Non-pigmented ciliary epithelial cell (primary cell): ENCODE results near the gene ILF3.

Experiments used
- DNase-seq: peaks from one replicate; pipeline ENCODE4 v3.0.0-alpha.2; 2010; ENCODE audit warnings: low read depth

Gene ILF3

DNA sequence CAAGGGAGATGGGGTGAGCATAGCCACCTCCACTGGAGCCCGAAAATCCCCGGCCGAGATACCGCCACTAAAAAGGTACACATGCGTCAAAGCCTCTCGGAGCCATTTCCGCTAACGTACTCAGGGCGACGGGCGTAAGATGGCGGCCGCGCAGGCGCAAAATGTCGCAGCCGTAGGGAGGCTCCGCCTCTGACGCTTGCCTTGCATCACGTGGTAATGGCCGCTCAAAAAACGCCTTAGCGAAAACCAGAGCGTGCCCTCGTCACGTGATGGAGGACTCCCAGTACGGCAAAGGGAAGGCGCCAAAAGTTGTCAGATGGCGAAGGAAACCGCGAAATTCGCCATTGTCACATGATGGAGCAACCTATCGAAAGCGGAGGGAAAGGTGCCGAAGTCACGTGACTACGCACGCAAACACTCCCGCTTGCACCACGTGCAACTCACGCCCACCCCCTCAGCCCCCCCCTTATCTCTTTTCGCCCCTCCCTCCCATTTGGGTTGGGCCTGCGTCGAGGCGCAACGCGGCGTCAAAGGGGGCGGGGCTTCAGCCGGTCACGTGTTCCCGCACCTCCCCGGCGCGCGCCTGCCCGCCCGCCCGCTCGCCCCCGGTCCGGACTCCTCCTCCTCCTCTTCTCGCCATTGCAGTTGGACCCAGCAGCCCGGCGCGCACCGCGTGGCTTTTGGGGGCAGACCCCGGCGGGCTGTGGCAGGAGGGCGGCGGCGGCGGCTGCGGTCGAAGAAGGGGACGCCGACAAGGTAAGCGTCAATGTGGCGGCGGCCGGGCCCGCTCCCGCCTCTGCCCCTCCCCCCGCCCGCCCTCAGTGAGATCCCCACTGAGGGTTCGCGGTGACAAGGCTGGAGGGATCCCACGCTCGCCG is at the start of gene ILF3:
ILF3 (plus strand) TSS at position 615 of the 878 bp plus-strand sequence. CDS start 16,260 bp downstream, outside the sequence.
- peak; percentile 100 for DNase-seq

GRCh38 chr19:10604460-10604980 is 49.6 kb upstream of the ILF3 start:
- no peak for DNase-seq

DNA sequence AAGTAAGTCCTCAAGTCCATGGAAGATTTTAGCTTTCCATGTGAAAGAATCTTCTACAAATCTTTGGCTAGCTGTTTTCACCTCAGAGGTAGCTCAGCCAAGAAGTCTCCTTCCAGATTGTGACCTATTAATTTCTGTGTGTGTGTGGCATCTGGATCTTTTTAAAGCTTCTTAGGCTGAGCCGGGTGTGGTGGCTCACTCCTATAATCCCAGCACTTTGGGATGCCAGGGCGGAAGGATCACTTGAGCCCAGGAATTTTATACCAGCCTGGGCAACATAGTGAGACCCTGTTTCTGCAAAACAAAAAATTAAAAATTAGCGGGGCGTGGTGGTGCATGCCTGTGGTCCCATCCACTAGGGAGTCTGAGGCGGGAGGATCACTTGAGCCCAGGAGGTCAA is 42.2 kb upstream of the ILF3 start:
- no peak for DNase-seq

DNA sequence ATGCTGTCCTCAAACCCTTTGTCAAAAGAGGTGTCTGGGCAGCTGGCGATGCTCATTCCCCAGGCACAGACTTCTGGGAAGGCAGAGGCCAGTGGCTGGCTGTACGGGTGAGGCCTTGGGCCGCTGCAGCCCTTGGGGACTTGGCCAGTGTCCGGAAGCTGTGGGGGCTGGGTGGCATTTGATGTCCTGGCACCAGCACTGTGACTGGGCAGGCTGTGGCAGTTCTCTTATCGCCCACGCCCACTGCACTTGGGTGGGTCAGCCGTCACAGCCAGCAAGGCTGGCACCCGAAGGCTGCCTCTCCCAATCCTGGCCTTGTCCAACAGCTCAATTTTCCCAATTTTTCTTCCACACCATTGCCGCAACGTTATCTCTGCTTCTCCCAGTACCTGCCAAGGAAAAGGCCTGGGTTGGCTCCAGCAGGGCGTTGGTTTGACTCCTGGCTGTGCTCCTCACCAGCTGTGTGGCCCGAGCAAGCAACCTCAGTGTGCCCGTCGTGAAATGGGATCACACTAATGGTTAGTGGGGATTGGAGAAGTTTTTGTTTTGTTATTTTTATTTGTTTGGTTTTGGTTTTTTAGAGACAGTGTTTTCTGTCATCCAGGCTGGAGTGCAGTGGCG is 41.5 kb upstream of the ILF3 start:
- no peak for DNase-seq

DNA sequence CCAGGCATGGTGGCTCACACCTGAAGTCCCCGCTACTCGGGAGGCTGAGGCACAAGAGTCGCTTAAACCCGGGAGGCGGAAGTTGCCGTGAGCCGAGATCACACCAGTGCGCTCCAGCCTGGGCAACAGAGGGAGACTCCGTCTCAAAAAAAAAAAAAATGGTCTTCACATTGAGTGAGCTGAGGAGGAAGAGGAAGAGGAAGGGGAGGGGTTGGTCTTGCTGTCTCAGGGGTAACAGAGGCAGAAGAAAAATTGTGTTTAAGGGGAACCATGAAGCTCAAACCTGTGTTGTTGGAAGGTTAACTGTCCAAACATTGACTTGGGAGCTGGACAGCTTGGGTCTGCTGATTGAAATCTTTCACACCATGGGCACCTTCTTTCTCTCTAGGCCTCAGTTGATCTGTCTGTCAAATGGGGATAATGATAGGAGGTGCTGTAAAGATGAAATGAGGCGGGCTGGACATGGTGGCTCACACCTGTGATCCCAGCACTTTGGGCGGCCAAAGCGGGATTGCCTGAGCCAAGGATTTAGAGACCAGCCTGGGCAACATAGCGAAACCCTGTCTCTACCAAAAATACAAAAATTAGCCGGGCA is 38.6 kb upstream of the ILF3 start:
- no peak for DNase-seq

GRCh38 chr19:10617409-10618121 is 36.6 kb upstream of the ILF3 start:
- DNase-seq, result peak; percentile 55

GRCh38 chr19:10618846-10619245 is 35.3 kb upstream of the ILF3 start:
- no peak for DNase-seq

DNA sequence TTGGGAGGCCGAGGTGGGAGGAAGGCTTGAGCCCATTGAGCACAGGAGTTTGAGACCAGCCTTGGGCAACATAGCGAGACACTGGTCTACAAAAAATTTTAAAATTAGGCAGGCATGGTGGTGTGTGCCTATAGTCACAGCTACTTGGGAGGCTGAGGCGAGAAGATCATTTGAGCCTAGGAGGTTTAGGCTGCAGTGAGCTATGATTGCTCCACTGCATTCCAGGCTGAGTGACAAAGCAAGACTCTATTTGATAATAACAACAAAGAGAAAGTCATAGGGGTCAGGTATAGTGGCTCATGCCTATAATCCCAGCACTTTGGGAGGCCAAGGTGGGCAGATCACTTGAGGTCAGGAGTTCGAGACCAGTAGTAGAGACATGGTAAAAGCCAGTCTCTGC is 33.4 kb upstream of the ILF3 start:
- DNase-seq, result no peak

DNA sequence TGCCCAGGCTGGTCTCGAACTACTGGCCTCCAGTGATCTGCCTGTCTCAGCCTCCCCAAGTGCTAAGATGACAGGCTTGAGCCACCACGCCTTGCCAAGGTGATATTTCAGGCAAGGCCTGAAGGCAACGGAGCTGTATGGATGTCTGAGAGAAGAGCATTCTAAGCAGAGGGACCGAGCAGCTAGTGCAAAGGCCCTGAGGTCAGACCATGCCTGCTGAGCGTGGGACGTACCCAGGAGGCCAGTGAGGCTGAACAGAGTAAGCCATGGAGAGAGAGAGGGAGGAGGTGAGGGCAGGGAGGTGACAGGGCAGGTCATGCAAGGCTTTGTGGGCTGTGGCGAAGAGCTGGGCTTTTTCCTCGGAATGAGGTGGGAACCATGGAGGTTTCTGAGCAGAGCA is 32.2 kb upstream of the ILF3 start:
- DNase-seq, result no peak

DNA sequence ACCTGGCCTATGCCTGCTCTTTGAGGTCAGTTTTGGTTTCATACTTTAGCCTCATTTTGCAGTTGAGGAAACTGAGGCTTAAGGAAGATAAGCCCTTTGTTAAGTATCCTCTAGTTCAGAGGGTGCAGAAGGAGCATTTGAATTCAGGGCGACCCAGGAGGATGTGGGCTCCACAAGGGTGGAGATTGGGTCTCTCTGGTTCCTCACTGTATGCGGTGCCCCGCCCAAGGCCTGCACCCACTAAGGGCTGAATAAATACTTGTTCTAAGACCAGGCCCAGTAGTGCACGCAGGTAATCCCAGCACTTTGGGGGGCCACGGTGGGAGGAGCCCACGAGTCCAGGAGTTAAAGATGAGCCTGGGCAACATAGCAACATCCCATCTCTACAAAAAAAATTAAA is 29.6 kb upstream of the ILF3 start:
- no peak for DNase-seq

GRCh38 chr19:10625003-10625761 is 29.0 kb upstream of the ILF3 start, which contains the start of gene SLC44A2:
SLC44A2 (plus strand) TSS chr19:10625553; CDS start chr19:10625634, 81 bp downstream.
- DNase-seq, result no peak

DNA sequence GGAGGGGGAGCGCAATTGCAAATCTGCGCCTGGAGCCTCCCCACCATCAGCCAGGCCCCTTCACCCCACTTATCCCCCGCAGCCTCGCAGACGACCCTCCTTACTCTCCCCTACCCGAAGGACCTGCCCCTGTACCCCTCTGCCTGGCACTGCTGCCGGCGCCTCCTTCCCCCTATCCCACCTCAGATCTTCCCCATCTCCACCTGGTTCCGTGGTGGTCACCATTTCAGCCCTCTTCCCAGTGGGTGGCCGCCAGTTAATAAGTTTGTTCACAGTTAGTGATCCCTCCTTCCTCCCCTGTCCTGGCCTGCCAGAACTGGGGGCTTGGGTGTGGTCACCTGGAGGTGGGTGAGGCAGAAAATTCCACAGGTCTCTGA is 28.4 kb upstream of the ILF3 start:
- DNase-seq, result no peak

DNA sequence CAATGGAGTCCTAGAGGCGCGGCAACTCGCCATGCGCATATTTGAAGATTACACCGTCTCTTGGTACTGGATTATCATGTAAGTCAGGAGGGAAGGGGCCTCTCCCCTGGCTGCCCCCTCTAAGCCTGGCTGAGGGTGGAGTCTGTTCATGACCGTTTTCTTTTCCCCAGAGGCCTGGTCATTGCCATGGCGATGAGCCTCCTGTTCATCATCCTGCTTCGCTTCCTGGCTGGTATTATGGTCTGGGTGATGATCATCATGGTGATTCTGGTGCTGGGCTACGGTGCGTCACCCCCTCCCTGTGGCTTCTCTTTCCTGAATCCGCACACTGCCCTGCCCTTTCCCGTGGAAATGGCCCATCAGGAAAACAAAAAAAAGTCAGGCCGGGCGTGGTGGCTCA is 22.3 kb upstream of the ILF3 start:
- no peak for DNase-seq

- no peak for DNase-seq
These were observed 19.7 kb upstream of the ILF3 start for GRCh38 chr19:10634430-10634829.

DNA sequence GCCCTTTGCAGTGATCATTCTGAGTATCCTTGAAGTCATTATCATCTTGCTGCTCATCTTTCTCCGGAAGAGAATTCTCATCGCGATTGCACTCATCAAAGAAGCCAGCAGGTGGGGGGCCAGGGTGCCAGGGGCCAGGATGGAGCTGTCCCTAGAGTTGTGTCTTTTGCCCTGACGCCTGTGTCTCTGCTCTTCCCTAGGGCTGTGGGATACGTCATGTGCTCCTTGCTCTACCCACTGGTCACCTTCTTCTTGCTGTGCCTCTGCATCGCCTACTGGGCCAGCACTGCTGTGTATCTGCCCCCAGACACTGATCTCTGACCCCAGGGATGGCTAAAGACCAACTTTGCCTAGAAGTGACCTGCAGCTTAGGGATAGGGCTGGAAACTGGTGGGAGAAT is 19.2 kb upstream of the ILF3 start:
- DNase-seq, result no peak

DNA sequence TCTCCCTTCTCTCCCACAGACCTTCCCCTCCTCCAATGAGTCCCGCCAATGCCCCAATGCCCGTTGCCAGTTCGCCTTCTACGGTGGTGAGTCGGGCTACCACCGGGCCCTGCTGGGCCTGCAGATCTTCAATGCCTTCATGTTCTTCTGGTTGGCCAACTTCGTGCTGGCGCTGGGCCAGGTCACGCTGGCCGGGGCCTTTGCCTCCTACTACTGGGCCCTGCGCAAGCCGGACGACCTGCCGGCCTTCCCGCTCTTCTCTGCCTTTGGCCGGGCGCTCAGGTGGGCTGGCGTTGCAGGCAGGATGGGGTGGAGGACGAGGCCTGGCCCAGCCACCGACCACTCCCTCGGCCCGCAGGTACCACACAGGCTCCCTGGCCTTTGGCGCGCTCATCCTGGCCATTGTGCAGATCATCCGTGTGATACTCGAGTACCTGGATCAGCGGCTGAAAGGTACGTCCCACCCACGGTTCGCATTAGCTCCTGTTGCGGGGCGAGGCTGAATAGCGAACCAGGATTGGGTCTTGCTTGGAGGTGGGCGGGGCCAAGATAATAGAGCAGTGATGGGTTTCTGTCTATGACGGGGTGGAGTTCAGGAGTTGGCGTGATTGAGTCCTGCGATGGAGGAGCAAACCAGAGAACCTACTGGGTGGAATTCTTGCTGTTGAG is 17.7 kb upstream of the ILF3 start:
- DNase-seq, result no peak

DNA sequence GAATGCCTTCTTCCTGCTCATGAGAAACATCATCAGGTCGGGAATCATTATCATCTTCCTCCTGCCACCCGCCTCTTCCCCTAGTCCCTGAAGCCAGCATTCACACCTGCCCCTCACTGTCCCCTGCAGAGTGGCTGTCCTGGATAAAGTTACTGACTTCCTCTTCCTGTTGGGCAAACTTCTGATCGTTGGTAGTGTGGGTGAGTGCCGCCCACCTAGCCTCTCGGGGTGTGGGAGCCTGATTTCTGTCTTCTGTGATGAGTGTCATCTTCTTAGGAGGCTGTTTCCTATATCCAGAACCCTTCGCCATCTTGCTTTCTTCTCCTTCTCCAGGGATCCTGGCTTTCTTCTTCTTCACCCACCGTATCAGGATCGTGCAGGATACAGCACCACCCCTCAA is 16.3 kb upstream of the ILF3 start:
- no peak for DNase-seq

GRCh38 chr19:10639836-10640235 is 14.3 kb upstream of the ILF3 start:
- DNase-seq, result no peak

- no peak for DNase-seq
These were observed 13.8 kb upstream of the ILF3 start for GRCh38 chr19:10640361-10640760.

DNA sequence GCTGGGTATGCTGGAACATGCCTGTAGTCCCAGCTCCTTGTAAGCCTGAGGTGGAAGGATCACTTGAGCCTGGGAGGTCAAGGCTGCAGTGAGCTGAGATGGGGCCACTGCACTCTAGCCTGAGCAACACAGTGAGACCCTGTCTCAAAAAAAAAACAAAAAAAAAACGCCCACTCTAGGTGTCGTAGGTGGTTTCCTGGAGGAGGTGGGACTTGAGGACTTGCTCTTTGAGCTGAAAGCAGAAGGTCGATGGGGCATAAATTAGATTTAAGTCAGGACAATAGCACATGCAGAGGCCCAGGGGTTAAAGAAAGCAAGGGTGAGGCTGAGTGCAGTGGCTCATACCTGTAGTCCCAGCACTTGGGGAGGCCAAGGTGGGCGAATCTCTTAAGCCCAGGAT is 12.9 kb upstream of the ILF3 start:
- DNase-seq, result no peak
